Esophagus squamous epithelium (tissue), 5 donors: ENCODE results near the gene BACH2. TPM values are rescaled to one million over a fixed set of nuclear protein-coding genes. Genes with fewer than 3 reads are reported as not detected.

Source experiments
- DNase-seq: peaks from one replicate; lab custom pipeline; 2025; lab: John Stamatoyannopoulos, UW
- H3K27ac ChIP-seq, 4 donors: fragments of 200-600 bp; sonication (generic); one replicate each; pipeline ENCODE4 v1.5.1; 2016 to 2019; ENCODE audit warnings: mild to moderate bottlenecking in 1 of 4
- H3K27me3 ChIP-seq, 4 donors: fragments of 200-600 bp; sonication (generic); 1 replicate in 3 of 4; 2 replicates in 1 of 4; pipeline versions ENCODE4 v1.5.1 to v1.6.0; 2017 to 2021; ENCODE audit warnings: antibody characterized with exemption in 1 of 4
- H3K36me3 ChIP-seq, 3 donors: fragments of 200-600 bp; sonication (generic); one replicate each; pipeline ENCODE4 v1.5.1; 2016 to 2019
- H3K4me1 ChIP-seq, 3 donors: fragments of 200-600 bp; sonication (generic); one replicate each; pipeline ENCODE4 v1.5.1; 2017 to 2019
- H3K4me3 ChIP-seq, 4 donors: fragments of 200-600 bp; sonication (generic); 1 replicate in 3 of 4; 2 replicates in 1 of 4; pipeline ENCODE4 v1.5.1; 2016 to 2019; ENCODE audit warnings: mild to moderate bottlenecking in 2 of 4, moderate library complexity in 1 of 4
- H3K9me3 ChIP-seq, 3 donors: fragments of 200-600 bp; sonication (generic); one replicate each; pipeline ENCODE4 v1.5.1; 2016 to 2019
- CTCF ChIP-seq, 6 experiments: fragments of 450-650 bp in 4 of 6; fragments of 200-600 bp in 2 of 6; sonication (generic) in 2 of 6; IDR thresholded peaks; one replicate each; pipeline ENCODE4 v1.5.1; 2016 to 2019; ENCODE audit warnings: antibody characterized with exemption in 6 of 6, mild to moderate bottlenecking in 4 of 6, moderate library complexity in 4 of 6
- POLR2A ChIP-seq, 4 donors: fragments of 450-650 bp; IDR thresholded peaks; one replicate each; pipeline ENCODE4 v1.6.1; 2017; ENCODE audit warnings: antibody characterized with exemption in 4 of 4, mild to moderate bottlenecking in 4 of 4, moderate library complexity in 3 of 4
- WGBS, 2 donors: methylation state at CpG; one replicate each; pipeline ENCODE4 v1.1.5; 2018; 5-methylcytosine and 5-hydroxymethylcytosine counted together
- intact Hi-C: fragments of 100-400 bp; cut with DNase I; formaldehyde crosslinking; loops from one replicate; pipeline ENCODE4 v1.15.0; 2022
- total RNA-seq, 4 donors: library from RNA; depleted of rRNA; stranded (reverse); fragments of >200 nt; gene quantifications; one replicate each; pipeline ENCODE4 v1.1.0, GENCODE V29; 2016
- donor health status: DM: yes; HTN: yes; CAD: no.

Gene BACH2
- total RNA-seq, 4 donors from 2014 or later: 0.22 to 6.1 (median 0.66) TPM

GRCh38 chr6:89979481-89980119 is 317.0 kb downstream of the BACH2 start:
- intact Hi-C loops: no loop called here
- Histone ChIP-seq H3K27me3 (no peaks in the 10 kb centered on the region), H3K4me1 (no peaks in the 10 kb centered on the region), H3K36me3 (no peaks in the 10 kb centered on the region), H3K27ac (no peak overlapping the region), H3K4me3 (no peak overlapping the region), H3K9me3 (no peaks in the 10 kb centered on the region)
- no peak for TF ChIP-seq CTCF (IDR thresholded peaks at IDR 0.05)
- no peak for TF ChIP-seq POLR2A (IDR thresholded peaks at IDR 0.05)
- WGBS, 2 donors: 78 to 81% methylated on average over 6 of the region's 6 CpGs
- no peak for DNase-seq

DNA sequence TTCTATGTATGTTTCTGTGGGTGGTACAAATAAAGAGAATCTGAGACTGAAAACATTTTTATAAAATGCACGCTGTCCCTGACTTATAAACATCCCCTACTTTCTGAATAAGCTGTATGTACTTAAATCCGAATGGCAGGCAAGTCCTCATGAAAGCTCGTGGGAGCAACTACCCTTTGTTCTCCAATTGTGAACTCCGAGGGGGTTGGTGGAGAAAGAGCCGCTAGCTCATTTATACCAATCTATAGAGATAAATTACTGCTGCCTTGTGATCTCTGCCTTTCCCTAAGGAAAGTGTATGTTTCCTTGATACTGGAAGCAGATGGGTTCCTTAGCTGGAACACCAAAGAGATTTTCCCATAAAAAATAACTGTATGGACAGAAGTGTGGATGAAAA is 317.9 kb downstream of the BACH2 start:
- intact Hi-C loops: no loop called here
- no peaks in the 10 kb centered on the region for H3K36me3 ChIP-seq
- TF ChIP-seq CTCF (IDR thresholded peaks at IDR 0.05): no peak
- no peak for TF ChIP-seq POLR2A (IDR thresholded peaks at IDR 0.05)
- H3K27ac ChIP-seq: no peak overlapping the region
- no peak overlapping the region for H3K4me3 ChIP-seq
- no peak for DNase-seq
- H3K9me3 ChIP-seq: no peaks in the 10 kb centered on the region
- no peaks in the 10 kb centered on the region for H3K27me3 ChIP-seq
- no peaks in the 10 kb centered on the region for H3K4me1 ChIP-seq
- WGBS, 2 donors: 92 to 93% methylated on average over 5 of the region's 5 CpGs

DNA sequence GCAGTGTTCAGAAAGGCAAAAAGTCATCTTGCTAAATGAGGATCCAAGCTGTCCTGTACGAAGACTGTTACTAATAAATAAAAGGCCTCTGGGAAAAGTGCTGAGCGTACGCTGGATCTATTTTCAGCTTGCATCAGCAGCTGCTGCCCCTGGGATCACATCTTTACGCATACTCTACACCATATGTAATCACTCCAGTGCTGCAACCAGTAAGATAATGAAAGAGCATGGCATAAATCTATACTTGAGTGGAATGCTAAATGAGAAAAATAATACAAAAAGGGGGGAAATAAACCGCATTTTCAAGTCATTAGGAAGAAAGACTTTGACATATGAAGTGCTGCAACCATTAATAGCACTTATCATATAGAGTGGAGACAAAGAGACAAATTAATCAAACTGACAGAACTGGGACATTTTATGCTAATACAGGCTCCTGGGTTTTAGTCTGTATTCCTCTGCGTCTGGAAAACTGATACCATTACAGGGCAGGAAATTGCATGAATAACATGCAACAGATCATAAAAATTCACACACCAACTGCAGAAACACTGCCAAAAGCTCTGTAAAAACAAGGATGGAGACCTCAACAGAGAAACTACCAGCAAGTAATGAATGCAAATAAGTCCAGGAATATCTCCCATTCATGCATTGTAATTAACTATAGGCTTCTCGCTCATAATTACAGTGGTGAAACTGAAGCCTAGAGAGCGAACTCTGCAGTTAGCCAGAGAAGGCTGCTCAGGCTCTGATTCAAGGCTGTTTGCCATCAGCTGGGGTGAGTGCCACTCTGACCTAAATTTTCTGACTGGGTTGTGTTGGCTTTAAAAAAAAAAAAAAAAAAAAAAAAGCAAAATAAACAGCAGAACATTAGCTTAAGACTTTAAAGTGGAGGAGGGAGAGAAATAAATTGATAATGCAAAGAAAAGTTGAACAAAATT is 318.6 kb downstream of the BACH2 start:
- Histone ChIP-seq H3K9me3 (no peaks in the 10 kb centered on the region), H3K27ac (no peak overlapping the region), H3K4me3 (no peak overlapping the region), H3K36me3 (no peaks in the 10 kb centered on the region), H3K27me3 (no peaks in the 10 kb centered on the region), H3K4me1 (no peaks in the 10 kb centered on the region)
- no peak for DNase-seq
- TF ChIP-seq CTCF (IDR thresholded peaks at IDR 0.05): no peak
- TF ChIP-seq POLR2A (IDR thresholded peaks at IDR 0.05): no peak
- intact Hi-C loops: no loop called here
- WGBS, 2 donors: 63 to 64% methylated on average over 8 of the region's 8 CpGs

DNA sequence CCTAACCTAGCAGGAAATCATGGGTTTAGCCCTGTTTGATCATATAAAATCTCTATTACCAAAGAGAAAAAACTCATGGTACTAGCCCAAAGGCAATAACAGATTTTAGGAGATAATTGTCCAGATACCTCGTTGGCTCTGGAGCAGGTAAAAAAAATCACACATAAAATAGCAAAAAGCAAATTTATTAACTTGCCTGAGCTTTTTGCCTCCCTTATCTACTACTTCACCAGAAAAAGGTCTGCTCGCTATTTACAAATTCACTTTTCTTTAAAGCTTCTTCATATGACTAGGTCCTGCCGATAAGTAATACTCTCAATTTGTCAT is 320.0 kb downstream of the BACH2 start:
- DNase-seq: no peak
- Histone ChIP-seq H3K36me3 (no peaks in the 10 kb centered on the region), H3K4me1 (no peaks in the 10 kb centered on the region), H3K27me3 (no peaks in the 10 kb centered on the region), H3K9me3 (no peaks in the 10 kb centered on the region), H3K4me3 (no peak overlapping the region), H3K27ac (no peak overlapping the region)
- 92 to 98% methylated on average over 3 of the region's 3 CpGs for WGBS, 2 donors
- intact Hi-C loops: no loop called here
- TF ChIP-seq POLR2A (IDR thresholded peaks at IDR 0.05): no peak
- TF ChIP-seq CTCF (IDR thresholded peaks at IDR 0.05): no peak

DNA sequence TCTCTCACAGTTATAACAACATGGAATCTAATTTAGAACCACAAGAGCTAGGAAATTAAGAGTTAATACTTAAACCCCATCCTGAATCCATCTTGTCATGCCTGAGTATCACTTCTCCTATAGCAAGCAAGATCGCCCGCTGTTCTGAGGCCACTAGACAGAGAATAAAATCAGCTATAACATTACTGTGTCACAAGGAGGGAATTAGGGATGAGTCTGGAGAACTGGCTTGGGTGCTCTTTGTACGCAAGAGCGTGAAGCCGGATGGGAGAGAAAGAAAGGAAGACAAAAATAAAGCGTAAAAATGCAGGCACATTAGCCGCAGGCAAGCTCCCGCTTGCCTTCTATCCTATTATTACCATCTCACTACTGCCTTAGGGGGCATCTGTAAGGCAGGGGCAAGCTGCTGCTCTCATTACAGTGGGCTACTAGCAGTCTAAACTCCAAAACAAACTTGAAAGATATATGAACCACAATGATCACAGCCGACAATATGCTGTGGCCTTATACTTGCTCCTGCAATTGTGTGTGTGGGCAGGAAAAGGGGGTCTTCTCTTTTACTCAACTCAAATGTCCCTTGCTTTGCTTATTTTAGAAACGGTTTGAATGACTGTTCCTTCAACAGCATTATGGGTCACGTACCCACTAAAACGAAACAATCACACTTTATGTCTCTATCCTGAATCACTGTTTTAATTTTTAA is 320.5 kb downstream of the BACH2 start:
- WGBS, 2 donors: 77 to 81% methylated on average over 12 of the region's 12 CpGs
- H3K4me1 ChIP-seq: no peaks in the 10 kb centered on the region
- no peak for DNase-seq
- H3K27me3 ChIP-seq: no peaks in the 10 kb centered on the region
- no peaks in the 10 kb centered on the region for H3K36me3 ChIP-seq
- H3K9me3 ChIP-seq: no peaks in the 10 kb centered on the region
- H3K27ac ChIP-seq: no peak overlapping the region
- TF ChIP-seq CTCF (IDR thresholded peaks at IDR 0.05): no peak
- TF ChIP-seq POLR2A (IDR thresholded peaks at IDR 0.05): no peak
- intact Hi-C loops: no loop called here
- no peak overlapping the region for H3K4me3 ChIP-seq
